Ramos (cell line): ENCODE data around the gene IGFBP1.
"Not testable (repeated sequence)": the region's sequence is repeated elsewhere in the genome, so short reads cannot be mapped to it uniquely, and the experiment has no call there.

ENCODE experiments used
- in situ Hi-C: fragments of 300-500 bp; cut with MboI; formaldehyde crosslinking; loops from one replicate; pipeline ENCODE4 v1.14.3; 2022; ENCODE audit warnings: low sequenced_read_pairs; ENCODE audit not compliant: unreplicated experiment

The IGFBP1 gene

DNA sequence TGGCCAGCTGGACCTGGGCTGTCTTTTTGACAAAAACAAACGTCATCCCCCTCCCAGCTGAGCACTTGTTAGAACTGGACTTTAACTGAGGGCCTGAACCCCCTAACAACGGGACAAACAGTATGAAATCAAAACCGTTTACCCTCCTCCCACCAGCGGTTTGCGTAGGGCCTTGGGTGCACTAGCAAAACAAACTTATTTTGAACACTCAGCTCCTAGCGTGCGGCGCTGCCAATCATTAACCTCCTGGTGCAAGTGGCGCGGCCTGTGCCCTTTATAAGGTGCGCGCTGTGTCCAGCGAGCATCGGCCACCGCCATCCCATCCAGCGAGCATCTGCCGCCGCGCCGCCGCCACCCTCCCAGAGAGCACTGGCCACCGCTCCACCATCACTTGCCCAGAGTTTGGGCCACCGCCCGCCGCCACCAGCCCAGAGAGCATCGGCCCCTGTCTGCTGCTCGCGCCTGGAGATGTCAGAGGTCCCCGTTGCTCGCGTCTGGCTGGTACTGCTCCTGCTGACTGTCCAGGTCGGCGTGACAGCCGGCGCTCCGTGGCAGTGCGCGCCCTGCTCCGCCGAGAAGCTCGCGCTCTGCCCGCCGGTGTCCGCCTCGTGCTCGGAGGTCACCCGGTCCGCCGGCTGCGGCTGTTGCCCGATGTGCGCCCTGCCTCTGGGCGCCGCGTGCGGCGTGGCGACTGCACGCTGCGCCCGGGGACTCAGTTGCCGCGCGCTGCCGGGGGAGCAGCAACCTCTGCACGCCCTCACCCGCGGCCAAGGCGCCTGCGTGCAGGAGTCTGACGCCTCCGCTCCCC lies at the start of gene IGFBP1:
Gene IGFBP1 (plus strand): TSS at position 304 of the 808 bp plus-strand sequence. CDS start 165 bp downstream, at position 469.
- in situ Hi-C loops: no loop called here

DNA sequence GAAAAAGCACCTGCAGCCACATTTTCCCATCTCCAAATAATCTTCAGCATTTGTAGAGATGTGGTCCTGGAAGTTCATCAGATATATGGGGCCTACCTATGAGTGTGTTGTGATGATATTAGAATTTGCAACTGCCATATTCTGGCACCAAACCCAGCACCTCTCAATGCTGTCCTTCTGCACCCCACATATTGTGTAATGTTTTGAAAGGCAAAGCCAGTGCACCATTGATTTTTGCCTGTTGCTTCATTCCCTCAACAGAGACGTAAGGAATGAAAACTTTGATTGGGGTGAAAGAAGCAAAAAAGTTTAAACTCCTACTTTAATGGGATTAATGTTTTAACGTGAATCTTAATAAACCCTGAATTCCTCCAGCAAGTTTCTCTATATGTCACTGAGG lies 49.4 kb upstream of the IGFBP1 start:
- in situ Hi-C loops: not testable (repeated sequence)

GRCh38 chr7:45841926-45842717 lies 46.2 kb upstream of the IGFBP1 start:
- in situ Hi-C loops: not testable (repeated sequence)

- in situ Hi-C loops: not testable (repeated sequence)
These were observed 41.8 kb upstream of the IGFBP1 start for GRCh38 chr7:45846536-45846935.

DNA sequence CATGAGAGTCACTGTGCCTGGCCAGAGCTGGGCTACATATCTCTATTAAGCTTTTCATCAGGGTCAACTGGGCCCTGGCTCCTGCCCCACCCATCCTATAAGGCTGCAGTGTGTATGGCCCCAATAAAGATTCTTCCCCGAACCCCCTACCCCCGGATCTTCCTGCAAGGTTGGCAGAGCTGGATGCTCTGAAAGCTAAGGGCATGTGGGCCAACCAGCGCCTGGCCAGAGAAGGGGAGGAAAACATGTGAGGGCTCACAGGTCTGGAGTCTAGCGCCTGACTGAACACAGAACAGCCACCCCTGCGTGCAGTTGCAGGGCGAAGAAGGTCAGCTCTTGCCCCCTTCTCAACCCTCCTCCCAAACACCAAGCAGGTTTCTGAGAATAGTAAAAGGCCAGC lies 39.6 kb upstream of the IGFBP1 start:
- in situ Hi-C loops: not testable (repeated sequence)

GRCh38 chr7:45852984-45853383 lies 35.3 kb upstream of the IGFBP1 start:
- in situ Hi-C loops: loop anchor here (10.0 kb wide), 1 partner anchor 698 kb away; the partner anchor contains the start of gene RAMP3

- in situ Hi-C loops: loop anchor here (10.0 kb wide), 1 partner anchor 699 kb away; the partner anchor contains the start of gene RAMP3
These were observed 34.8 kb upstream of the IGFBP1 start for GRCh38 chr7:45853491-45853890.

- in situ Hi-C loops: loop anchor here (10.0 kb wide), 1 partner anchor 701 kb away; the partner anchor contains the start of gene RAMP3
These were observed 32.6 kb upstream of the IGFBP1 start for GRCh38 chr7:45855680-45856079.

DNA sequence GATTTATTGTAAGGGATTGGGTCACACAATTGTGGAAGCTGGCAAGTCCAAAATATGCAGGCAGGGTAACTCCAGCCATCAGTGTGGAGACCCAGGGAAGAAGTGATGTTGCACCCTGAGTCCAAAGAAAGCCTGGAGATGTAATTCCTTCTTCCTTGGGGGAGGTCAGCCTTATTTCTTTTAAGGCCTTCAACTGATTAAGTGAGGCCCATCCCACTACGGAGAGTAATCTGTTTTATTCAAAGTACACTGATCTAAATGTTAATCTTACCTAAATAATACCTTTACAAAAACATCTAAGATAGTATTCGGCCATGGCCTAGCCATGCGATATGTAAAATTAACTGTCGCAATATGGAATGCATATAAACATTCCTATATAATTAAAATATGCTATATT lies 31.4 kb upstream of the IGFBP1 start:
- in situ Hi-C loops: loop anchor here (10.0 kb wide), 1 partner anchor 702 kb away; the partner anchor contains the start of gene RAMP3

- in situ Hi-C loops: loop anchor here (10.0 kb wide), 1 partner anchor 189 kb away; no protein-coding TSS in a partner anchor
These were observed 24.6 kb upstream of the IGFBP1 start for GRCh38 chr7:45863715-45864114.

DNA sequence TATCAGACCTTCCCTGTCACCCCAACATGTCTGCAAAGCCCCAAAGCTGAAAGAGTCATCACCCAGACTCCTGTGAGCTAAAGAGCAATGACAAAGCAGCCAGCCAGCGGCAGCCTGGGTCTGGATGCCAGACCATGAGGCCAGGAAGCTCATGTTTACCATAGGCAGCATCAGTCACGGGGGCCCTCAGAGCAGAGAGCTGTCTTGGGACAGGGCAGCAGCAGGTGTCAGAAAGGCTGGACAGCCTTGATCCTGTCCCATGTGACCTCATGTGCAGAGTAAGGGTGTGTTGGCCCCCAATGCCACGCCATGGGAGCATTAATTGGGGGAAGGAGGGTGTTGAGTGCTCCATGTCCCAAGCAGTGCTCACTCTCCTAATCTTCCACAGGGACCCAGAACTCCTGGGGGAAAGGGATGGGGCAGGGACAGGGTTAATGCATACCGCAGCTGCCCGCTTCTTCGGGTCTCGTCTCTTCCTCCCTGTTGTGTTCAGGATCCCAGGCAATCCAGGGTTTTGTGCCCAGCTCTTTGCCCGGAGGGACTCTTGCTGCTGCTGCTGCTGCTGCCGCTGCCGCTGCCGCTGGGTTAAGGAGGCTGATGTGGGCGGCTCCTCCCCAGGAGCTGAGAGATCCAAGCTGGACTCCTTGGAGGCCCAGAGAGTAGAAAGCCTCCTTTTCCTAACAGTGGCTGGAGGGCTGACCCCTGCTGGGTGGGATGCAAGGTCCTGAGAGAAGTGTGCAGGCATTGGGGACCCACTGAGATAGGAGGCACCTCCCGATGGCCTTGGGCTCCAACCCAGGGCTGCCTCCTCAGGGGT lies 22.5 kb upstream of the IGFBP1 start:
- in situ Hi-C loops: loop anchor here (10.0 kb wide), 1 partner anchor 191 kb away; no protein-coding TSS in a partner anchor

DNA sequence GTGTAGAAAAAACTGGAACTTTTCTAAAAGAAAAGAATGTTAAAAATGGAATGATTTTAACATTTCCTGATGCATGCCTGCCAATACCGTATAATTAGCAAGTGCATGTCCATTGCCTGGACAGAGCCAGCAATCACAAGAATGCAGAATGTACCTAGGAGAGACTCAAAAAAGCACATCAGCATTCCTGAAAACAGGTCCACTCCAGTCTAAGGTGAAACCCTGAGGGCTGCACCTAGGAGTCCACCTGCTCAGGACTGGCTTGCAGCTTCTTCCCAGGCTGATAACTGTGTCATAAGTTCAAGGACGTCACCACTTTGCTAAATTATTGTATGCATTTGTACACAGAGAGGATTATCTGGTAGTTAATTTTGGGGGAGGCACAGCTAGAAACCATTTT lies 20.8 kb upstream of the IGFBP1 start:
- in situ Hi-C loops: loop anchor here (10.0 kb wide), 1 partner anchor 193 kb away; no protein-coding TSS in a partner anchor

DNA sequence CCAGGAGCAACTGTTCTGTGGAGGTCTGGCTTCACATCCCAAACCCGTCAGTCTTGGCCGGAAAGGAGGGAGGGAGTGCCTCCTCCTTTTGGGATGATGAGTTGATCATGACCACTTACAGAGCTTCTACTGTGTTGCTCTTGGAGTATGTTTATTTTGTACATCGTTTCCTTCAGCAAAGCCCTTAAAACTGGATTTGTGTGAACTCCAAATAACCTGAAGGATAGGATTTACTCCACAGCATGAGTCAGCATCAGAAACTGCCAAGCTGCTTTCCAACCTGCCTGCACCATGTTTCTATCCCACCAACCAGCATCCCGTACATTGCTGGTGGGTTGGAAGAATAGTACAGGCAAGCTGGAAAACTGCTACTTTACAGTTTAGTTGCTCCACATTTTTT lies 18.9 kb upstream of the IGFBP1 start:
- in situ Hi-C loops: loop anchor here (10.0 kb wide), 1 partner anchor 195 kb away; no protein-coding TSS in a partner anchor

DNA sequence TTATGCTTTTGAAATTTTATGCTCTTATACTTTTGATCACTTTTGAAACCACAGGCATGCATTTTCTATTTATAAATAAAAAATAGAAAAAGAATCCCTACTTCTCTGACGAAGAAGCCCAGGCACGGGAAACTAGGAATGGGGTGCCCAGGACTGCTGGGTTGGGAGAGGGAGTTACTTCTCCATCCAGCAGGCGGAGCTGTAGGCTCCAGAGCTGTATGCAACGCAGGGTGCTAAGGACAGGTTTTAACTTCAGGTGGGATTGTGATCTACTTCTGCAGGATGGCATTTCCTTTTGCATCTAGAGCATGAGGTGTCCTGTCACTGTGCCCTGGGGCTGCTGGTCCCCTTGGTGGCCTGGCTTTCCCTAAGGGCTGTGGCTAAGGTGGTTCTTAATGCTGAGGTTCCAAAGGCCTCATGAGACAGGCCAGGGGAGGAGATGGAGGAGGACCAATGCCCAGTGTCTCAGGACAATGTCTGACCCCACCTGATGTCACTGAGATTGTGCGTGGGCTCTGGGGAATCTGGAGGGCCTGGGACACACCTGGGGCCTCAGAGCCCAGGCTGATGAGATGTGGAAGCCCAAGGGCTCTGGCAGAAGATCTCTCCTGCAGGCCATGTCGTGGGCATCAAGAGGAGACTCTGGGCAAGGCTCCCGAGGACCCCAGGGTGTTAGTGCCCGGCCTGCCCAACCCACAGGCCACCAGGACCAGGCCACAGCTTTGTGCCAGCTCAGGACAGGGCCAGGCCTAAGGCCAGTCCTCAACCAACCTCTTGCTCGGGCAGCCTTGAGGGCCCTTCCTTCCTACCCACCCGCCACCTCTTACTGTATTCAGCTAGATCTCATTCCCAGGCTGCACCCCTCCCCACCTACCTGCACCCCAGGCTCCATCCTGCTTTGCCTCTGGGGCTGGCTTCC lies 15.9 kb upstream of the IGFBP1 start:
- in situ Hi-C loops: no loop called here

DNA sequence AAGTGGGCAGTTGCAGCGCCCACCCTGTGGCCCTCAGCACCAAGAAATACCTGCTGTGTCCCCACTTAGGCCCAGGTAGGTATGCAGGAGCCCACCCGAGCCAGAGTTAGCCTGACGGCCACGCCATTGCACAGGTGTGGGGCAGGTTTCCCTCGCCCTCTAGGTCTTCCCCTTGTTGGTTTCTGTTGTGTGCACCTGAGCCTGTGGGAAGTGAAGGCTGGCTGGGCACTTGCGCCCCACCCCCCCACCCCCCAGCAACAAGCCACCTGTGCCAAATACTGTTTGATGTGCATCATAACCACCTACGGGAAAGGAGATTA lies 15.3 kb upstream of the IGFBP1 start, which contains the start of gene CCDC201:
Gene CCDC201 (minus strand): TSS at position 48 of the 320 bp plus-strand sequence. CDS start 75 bp downstream, outside the sequence.
- in situ Hi-C loops: no loop called here

DNA sequence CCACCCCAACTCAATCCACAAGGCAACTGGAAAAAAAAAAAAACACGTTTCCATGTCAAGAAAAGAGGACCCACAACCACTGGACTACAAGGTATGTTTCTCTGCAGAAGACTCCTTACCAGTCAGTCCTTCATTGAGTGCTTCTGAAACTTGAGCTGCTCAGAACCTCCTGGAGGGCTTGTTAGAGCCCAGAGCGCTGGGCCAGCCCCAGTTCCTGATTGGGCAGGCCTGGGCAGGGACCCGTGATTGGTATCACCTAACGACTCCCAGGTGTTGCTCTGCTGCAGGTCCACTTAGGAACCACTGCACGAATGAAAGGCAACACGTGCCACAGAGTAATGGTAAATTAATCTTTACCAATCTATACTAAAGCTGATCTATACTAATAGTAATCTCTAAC lies 14.9 kb upstream of the IGFBP1 start:
- in situ Hi-C loops: no loop called here

DNA sequence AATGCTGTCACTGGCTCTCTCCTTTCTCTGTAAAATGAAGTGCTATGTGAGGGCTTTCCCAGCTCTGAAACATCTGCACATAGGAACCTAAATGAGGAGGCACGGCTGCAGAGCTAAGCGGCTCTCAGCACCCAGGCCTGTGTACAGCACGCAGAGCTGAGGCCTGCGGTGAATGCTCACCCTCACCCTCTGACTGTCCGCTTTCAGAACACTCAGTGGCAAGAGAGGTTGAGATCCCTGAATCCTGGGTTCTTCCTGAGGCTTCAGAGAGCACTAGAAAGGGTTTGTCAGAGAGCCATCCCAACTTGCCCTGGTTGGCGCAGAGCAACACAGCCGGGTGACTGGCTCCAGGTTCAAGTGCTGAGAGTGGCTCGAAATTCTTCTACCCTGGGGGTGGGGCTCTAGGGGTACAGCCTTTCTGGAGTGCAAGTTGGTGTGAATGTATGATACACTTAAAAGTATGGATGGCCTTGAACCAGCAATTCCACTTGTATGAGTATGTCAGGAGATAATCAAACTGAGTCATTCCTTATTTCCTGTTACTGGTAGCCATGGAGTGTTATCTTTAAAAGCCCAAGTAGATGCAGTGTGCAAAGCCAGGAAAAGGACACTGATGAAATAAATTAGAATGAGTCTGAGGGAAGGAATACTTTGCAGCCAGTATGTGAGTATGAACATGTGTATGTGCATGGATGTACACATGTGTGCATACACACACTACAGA lies 13.7 kb upstream of the IGFBP1 start:
- in situ Hi-C loops: no loop called here

- in situ Hi-C loops: no loop called here
These were observed 11.8 kb upstream of the IGFBP1 start for GRCh38 chr7:45876519-45876918.
